PFSK-1 (cell line): ENCODE results near the gene KSR1.

Source experiments
- SIN3A ChIP-seq: IDR thresholded peaks from 2 replicates; pipeline ENCODE4 v1.6.1; 2012; ENCODE audit warnings: mild to moderate bottlenecking, low read length, moderate library complexity, borderline replicate concordance; ENCODE audit not compliant: insufficient read depth
- TAF1 ChIP-seq: IDR thresholded peaks from 2 replicates; pipeline ENCODE4 v1.6.1; 2012; ENCODE audit warnings: low read length, control low read depth, borderline replicate concordance; ENCODE audit not compliant: insufficient read depth
- TF ChIP-seq, protein P1 (sequence below), 2 experiments: IDR thresholded peaks; 2 replicates each; pipeline versions ENCODE4 v1.6.1 to v1.8.0; 2011 to 2012; ENCODE audit warnings: low read depth in 2 of 2, low read length in 2 of 2, control low read depth in 1 of 2, inconsistent platforms in 1 of 2, mild to moderate bottlenecking in 1 of 2, moderate library complexity in 1 of 2; ENCODE audit not compliant: insufficient read depth in 1 of 2

GRCh38 chr17:27549251-27549893 lies 93.1 kb downstream of the KSR1 start:
- TF ChIP-seq, protein P1, sequence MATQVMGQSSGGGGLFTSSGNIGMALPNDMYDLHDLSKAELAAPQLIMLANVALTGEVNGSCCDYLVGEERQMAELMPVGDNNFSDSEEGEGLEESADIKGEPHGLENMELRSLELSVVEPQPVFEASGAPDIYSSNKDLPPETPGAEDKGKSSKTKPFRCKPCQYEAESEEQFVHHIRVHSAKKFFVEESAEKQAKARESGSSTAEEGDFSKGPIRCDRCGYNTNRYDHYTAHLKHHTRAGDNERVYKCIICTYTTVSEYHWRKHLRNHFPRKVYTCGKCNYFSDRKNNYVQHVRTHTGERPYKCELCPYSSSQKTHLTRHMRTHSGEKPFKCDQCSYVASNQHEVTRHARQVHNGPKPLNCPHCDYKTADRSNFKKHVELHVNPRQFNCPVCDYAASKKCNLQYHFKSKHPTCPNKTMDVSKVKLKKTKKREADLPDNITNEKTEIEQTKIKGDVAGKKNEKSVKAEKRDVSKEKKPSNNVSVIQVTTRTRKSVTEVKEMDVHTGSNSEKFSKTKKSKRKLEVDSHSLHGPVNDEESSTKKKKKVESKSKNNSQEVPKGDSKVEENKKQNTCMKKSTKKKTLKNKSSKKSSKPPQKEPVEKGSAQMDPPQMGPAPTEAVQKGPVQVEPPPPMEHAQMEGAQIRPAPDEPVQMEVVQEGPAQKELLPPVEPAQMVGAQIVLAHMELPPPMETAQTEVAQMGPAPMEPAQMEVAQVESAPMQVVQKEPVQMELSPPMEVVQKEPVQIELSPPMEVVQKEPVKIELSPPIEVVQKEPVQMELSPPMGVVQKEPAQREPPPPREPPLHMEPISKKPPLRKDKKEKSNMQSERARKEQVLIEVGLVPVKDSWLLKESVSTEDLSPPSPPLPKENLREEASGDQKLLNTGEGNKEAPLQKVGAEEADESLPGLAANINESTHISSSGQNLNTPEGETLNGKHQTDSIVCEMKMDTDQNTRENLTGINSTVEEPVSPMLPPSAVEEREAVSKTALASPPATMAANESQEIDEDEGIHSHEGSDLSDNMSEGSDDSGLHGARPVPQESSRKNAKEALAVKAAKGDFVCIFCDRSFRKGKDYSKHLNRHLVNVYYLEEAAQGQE (IDR thresholded peaks at IDR 0.05; ENCODE audit: insufficient read depth in 1 of 2, low read depth in 2 of 2, low read length in 2 of 2), result no peak
- TF ChIP-seq TAF1 (no peak), SIN3A (no peak)
